ENCODE data around the gene DCHS1. TPM values are rescaled to one million over a fixed set of nuclear protein-coding genes. Genes with fewer than 3 reads are reported as not detected.

DCHS1 gene
- total RNA-seq, 1 donor from 2014 or later = 177 TPM

Other genes starting within 250 kb of the DCHS1 start
- 36.3 and 46.7 TPM in 2 replicates for gene APBB1, start 236.7 kb downstream of the DCHS1 start, total RNA-seq
- 2.5 TPM in 1 of 2 replicates, not detected in the other for gene HPX, start 214.8 kb downstream of the DCHS1 start, total RNA-seq
- 17.1 and 46.3 TPM in 2 replicates for gene TRIM3, start 181.9 kb downstream of the DCHS1 start, total RNA-seq
- 46.2 and 60.3 TPM in 2 replicates for gene ARFIP2, start 174.5 kb downstream of the DCHS1 start, total RNA-seq
- gene TIMM10B, start 174.3 kb downstream of the DCHS1 start, total RNA-seq = 15.5 and 30.4 TPM in 2 replicates
- 1.2 and 5.1 TPM in 2 replicates for gene DNHD1, start 158.5 kb downstream of the DCHS1 start, total RNA-seq
- 19.2 and 19.6 TPM in 2 replicates for gene RRP8, start 52.2 kb downstream of the DCHS1 start, total RNA-seq
- gene ILK, start 52.0 kb downstream of the DCHS1 start, total RNA-seq = 191 and 194 TPM in 2 replicates
- 81.6 and 122 TPM in 2 replicates for gene TAF10, start 43.6 kb downstream of the DCHS1 start, total RNA-seq
- 221 and 241 TPM in 2 replicates for gene TPP1, start 36.4 kb downstream of the DCHS1 start, total RNA-seq
- gene MRPL17, start 27.5 kb upstream of the DCHS1 start, total RNA-seq = 68.9 and 76.8 TPM in 2 replicates
- gene OR2AG2, start 116.2 kb upstream of the DCHS1 start, total RNA-seq = 0.15 and 0.18 TPM in 2 replicates
- gene OR2AG1, start 127.2 kb upstream of the DCHS1 start, total RNA-seq = not detected in 2 replicates
- gene OR6A2, start 143.9 kb upstream of the DCHS1 start, total RNA-seq = 0.19 and 0.29 TPM in 2 replicates
- gene OR10A5, start 189.9 kb upstream of the DCHS1 start, total RNA-seq = not detected in 2 replicates
- not detected in 2 replicates for gene OR10A2, start 207.2 kb upstream of the DCHS1 start, total RNA-seq
- gene OR10A4, start 220.8 kb upstream of the DCHS1 start, total RNA-seq = not detected in 2 replicates
- 0.35 TPM in 1 of 2 replicates, not detected in the other for gene OR2D2, start 236.7 kb upstream of the DCHS1 start, total RNA-seq